WI38 (cell line): Measurements from ENCODE around the gene CDYL.
"Not testable (repeated sequence)": the region's sequence is repeated elsewhere in the genome, so short reads cannot be mapped to it uniquely, and the experiment has no call there.

ENCODE experiments used
- H3K4me3 ChIP-seq: 2 replicates; pipeline ENCODE4 v1.5.1; 2011; ENCODE audit warnings: low read depth, mild to moderate bottlenecking, control low read depth, low read length
- CTCF ChIP-seq: IDR thresholded peaks from 2 replicates; pipeline ENCODE4 v1.5.1; 2012; ENCODE audit warnings: low read depth, mild to moderate bottlenecking, control low read depth, low read length

CDYL gene

GRCh38 chr6:4846387-4846786 is 70.2 kb downstream of the CDYL start:
- TF ChIP-seq CTCF: no peak
- H3K4me3 ChIP-seq: no peak overlapping the region

- peak; percentile 13; the same call in 1 of the 2 replicates for TF ChIP-seq CTCF
- H3K4me3 ChIP-seq: no peak overlapping the region
These were observed 72.3 kb downstream of the CDYL start for GRCh38 chr6:4848382-4849068.

GRCh38 chr6:4849226-4850022 is 73.2 kb downstream of the CDYL start:
- TF ChIP-seq CTCF: no peak

GRCh38 chr6:4851035-4851434 is 74.8 kb downstream of the CDYL start:
- no peak for TF ChIP-seq CTCF
- H3K4me3 ChIP-seq: no peak overlapping the region

More at GRCh38 chr6:4849226-4850022, 73.2 kb downstream of the CDYL start:
- no peak overlapping the region for H3K4me3 ChIP-seq

- not testable (repeated sequence) for H3K4me3 ChIP-seq
These were observed 76.0 kb downstream of the CDYL start for GRCh38 chr6:4852186-4852585.

- no peak overlapping the region for H3K4me3 ChIP-seq
- no peak for TF ChIP-seq CTCF
These were observed 76.7 kb downstream of the CDYL start for GRCh38 chr6:4852938-4853337.

GRCh38 chr6:4853349-4853748 is 77.1 kb downstream of the CDYL start:
- TF ChIP-seq CTCF: no peak
- no peak overlapping the region for H3K4me3 ChIP-seq
